ENCODE data around the gene ATXN3.

The ATXN3 gene

GRCh38 chr14:92106143-92106926 is at the start of gene ATXN3:
TSS of gene ATXN3 (minus strand) at chr14:92106582. CDS start at chr14:92106552, 30 bp downstream.
- in situ Hi-C loops (cut with MboI; ENCODE audit: low sequenced_read_pairs) = no loop called here

- in situ Hi-C loops (cut with MboI; ENCODE audit: low sequenced_read_pairs) = no loop called here
Measured at GRCh38 chr14:92154283-92154942, 48.0 kb upstream of the ATXN3 start.

- in situ Hi-C loops (cut with MboI; ENCODE audit: low sequenced_read_pairs) = no loop called here
Measured at GRCh38 chr14:92153581-92153980, 47.2 kb upstream of the ATXN3 start.

- in situ Hi-C loops (cut with MboI; ENCODE audit: low sequenced_read_pairs) = no loop called here
Measured at GRCh38 chr14:92144708-92145107, 38.3 kb upstream of the ATXN3 start.

DNA sequence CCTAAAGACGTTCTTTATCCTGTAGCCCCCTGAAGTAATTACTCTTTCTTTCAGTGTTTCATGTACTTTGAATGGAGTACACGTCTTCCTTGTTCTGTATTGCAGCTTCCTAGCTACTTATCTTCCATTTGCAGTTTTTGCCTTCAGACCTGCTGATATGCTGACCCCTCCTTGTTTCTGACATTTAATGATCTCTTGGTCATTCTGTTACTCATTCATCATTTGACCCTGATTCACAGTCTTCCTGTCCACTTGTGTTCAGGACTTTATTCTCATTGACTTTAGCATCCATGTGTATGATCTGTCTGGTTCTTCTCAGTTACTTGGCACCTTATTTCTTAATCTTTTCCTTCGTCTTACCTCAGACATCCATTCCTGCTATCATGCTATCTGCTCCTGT is 37.6 kb upstream of the ATXN3 start:
- in situ Hi-C loops (cut with MboI; ENCODE audit: low sequenced_read_pairs) = no loop called here

GRCh38 chr14:92143309-92143708 is 36.9 kb upstream of the ATXN3 start:
- in situ Hi-C loops (cut with MboI; ENCODE audit: low sequenced_read_pairs) = no loop called here

DNA sequence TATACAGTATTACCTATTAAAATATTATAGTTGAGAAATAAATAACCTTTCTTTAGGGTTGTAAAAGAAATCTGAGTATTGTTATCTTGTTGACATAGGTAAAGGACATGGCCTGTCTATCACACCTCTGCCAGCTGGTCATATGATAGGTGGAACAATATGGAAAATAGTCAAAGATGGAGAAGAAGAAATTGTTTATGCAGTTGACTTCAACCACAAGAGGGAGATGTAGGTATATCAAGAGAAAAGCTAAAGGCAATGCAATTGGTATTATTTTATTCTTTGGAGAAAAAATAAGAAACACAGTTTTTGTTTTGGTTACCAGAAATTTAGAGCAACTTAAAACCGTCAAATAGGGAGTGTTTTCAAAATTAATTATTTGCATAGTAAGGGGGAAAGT is 28.9 kb upstream of the ATXN3 start:
- in situ Hi-C loops (cut with MboI; ENCODE audit: low sequenced_read_pairs) = no loop called here

GRCh38 chr14:92134456-92134855 is 28.1 kb upstream of the ATXN3 start:
- in situ Hi-C loops (cut with MboI; ENCODE audit: low sequenced_read_pairs) = no loop called here

DNA sequence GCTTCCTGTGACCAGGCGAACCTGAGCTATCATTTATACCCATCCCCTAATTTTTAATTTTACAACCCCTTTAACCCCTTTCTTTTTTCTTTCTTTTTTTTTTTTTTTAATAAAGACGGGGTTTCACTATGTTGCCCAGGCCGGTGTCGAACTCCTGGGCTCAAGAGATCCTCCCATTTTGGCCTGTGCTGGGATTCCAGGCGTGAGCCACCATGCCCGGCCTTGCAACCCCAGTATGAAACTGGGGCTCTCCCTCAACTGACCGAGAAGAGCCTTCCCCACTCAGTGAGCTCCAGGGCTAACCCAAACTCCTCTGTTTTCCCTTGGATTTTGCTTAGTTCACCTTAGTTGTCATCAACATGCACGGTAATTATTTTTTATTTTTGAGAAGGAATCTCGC is 16.4 kb upstream of the ATXN3 start:
- in situ Hi-C loops (cut with MboI; ENCODE audit: low sequenced_read_pairs) = no loop called here

DNA sequence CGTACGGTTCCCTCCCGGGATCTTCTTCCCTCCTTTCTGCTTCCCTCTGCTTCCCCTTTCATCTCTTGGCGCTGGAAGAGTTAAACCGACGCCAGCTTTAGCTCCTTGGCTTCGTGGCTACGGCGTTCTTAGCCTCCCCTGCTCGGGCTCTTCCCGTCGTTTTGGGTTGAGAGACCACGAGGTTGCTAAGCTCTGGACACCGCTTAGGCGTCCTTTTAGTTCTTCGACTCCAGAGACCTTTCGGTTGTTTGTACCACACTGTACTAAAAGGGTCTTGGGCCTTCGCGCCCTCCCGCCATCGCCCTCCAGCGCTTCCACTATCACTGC is 15.9 kb upstream of the ATXN3 start:
- in situ Hi-C loops (cut with MboI; ENCODE audit: low sequenced_read_pairs) = no loop called here

DNA sequence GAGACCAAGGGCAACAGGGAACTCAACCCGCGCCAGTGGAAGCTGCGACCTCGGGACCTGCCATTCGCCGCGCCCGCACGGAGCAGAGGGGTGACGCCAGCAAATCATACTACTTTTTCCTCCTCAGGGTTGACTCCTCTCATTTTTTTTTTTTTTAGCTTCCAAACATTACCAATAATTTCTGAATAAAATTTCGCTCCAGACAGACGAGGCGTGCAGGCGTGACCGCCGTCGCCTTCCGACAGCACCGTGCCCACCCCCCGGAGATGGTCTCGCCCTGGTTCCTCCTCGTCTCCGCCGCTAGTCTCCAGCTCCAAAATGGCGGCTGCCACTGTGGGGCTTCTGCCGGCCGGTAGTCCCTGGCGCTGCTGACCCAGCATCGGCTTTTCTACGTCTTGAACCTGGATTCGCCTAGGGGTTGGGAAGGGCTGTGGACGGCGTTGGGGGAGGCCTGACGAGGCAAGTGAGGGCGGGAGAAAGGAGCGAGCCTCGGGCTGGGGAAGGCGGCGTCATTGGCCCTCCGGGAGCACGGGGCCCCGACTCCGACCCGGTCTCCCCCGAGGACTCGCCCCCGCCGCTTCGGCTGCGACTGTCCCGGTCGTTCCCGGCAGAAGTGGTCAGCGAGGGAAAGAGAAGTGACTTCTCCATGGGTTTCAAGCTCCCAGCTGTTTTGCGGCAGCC is 15.4 kb upstream of the ATXN3 start, which contains the start of the genes CPSF2 and NDUFB1:
Gene CPSF2 (plus strand): TSS at position 300 of the 681 bp plus-strand sequence. CDS start 9,016 bp downstream, outside the sequence.
Gene NDUFB1 (minus strand): TSS at position 37 of the 681 bp plus-strand sequence. CDS start 4,069 bp downstream, outside the sequence.
- in situ Hi-C loops (cut with MboI; ENCODE audit: low sequenced_read_pairs) = no loop called here

DNA sequence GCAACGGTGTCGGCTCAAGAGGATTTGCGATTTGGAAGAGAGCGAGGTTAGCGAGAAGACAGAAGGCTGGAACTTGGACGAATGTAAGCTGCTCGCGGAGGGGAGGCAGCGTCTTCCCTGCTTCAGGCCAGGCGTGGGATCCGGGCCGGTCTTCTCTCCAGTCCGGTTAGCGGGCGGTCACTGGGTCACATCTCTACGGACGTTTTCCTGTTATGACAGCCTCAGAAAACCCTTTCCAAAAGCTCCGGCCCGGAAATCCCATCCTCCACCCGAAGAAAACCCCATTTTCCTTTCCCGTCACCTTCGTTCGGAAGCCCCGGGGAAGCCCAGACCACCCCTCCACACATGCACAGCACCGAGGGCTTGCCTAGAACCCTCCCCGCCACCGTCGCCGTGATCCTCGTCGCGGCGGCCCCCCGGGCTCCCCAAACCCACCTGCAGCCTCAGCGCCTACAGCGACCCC is 14.9 kb upstream of the ATXN3 start:
- in situ Hi-C loops (cut with MboI; ENCODE audit: low sequenced_read_pairs) = no loop called here

DNA sequence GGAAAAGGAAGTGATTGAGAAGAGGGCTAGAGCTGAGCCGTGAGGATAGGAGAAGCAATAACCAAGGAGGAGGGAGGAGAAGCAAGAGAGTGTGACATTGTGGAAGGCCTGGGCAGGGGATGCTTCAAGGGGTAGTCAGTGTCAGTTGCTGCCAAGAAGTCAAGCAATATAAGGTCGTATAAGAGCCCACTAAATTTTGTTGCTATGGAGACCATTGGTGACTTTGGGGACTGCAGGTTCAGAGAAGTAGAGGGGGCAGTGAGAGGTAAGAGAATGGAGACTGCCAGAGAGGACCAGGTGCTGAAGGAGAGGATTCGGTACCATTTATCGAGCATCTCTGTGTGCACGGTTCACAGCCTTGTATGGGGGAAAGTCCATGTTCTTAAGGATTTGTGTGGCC is 3.1 kb upstream of the ATXN3 start:
- in situ Hi-C loops (cut with MboI; ENCODE audit: low sequenced_read_pairs) = no loop called here

DNA sequence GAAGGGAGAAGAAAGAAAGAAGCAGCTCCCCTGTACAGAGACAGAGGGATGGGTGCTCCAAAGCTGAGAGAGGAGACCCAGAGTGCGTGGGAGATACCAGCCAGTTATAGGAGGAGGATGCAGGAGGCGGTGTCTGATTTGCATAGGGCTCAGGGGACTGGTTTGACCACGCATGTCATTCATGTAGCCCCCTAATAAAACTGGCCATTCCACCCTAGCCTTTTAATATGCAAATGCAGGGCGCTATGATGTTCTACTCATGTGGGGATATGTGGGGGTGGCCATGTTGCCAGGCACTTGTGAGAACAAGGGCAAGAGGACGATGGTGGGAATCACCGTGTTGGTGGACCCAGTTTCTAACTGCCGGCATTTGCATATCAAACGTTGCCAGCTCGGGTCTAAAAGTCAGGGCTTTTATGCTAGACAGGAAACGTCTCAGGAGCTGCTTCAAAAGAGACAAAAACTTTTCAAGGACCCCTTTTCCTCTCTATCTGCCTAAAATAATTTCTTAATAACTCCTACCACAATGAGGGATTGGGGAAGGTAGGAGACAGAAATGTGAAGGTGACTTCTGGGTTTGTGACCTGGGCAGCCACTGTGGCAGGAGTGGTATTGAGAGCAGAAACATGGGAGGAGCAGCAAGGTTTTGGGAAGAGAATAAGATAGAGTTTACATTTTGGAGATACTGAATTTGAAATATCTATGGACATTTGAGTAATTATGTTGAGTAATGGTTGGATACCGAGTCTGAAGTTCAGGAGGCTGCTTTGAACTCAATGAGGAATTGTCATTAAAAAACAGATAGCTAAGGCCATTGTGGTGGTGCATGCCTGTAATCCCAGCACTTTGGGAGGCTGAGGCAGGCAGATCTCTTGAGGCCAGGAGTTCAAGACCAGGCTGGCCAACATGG is 2.2 kb upstream of the ATXN3 start:
- in situ Hi-C loops (cut with MboI; ENCODE audit: low sequenced_read_pairs) = no loop called here

DNA sequence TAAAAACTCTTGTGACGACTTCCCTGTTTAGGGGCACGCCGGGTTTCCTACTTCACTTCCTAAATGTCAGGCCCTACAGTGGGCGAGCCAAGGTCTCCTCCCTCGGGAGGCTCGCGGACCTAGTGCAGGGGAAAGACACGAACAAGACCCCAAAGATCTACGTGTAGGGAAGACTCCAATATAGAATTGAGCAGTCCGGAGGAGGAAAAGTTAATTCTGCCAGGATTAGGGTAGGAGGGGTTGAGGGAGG is 564 bp downstream of the ATXN3 start:
- in situ Hi-C loops (cut with MboI; ENCODE audit: low sequenced_read_pairs) = no loop called here

- in situ Hi-C loops (cut with MboI; ENCODE audit: low sequenced_read_pairs) = no loop called here
Measured at GRCh38 chr14:92105073-92105892, 1.1 kb downstream of the ATXN3 start.

- in situ Hi-C loops (cut with MboI; ENCODE audit: low sequenced_read_pairs) = no loop called here
Measured at GRCh38 chr14:92103363-92103989, 2.9 kb downstream of the ATXN3 start.

- in situ Hi-C loops (cut with MboI; ENCODE audit: low sequenced_read_pairs) = no loop called here
Measured at GRCh38 chr14:92099802-92100201, 6.6 kb downstream of the ATXN3 start.

DNA sequence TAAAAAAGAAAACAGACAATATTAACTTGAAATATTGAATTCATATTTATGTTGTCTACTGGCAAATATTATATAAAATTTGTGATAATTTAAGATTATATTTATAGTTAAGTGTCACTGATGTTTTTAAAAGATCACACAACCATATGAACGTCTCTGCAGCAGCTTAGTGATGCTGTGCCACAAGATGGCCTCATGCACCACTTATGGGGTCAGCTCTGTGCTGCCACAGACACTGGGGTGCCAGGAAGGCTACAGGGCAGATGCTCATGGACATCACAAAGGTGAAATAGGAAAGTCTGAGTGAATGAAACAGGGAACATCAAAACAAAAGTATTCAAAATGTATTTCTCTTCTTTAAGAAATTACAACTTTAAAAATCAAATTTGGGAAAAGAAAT is 13.1 kb downstream of the ATXN3 start:
- in situ Hi-C loops (cut with MboI; ENCODE audit: low sequenced_read_pairs) = no loop called here

GRCh38 chr14:92088494-92088893 is 17.9 kb downstream of the ATXN3 start:
- in situ Hi-C loops (cut with MboI; ENCODE audit: low sequenced_read_pairs) = no loop called here

All from HL-60/S4 treated with phorbol 12-myristate 13-acetate at 8.2 ng/mL for 4 days and 3 days (cell line).